Non-pigmented ciliary epithelial cell (primary cell): ENCODE results near the gene U2AF2.
"Not testable (repeated sequence)": the region's sequence is repeated elsewhere in the genome, so short reads cannot be mapped to it uniquely, and the experiment has no call there.

ENCODE experiments used
- DNase-seq: peaks from one replicate; pipeline ENCODE4 v3.0.0-alpha.2; 2010; ENCODE audit warnings: low read depth

The U2AF2 gene

GRCh38 chr19:55712804-55713631 is 58.2 kb downstream of the U2AF2 start:
- no peak for DNase-seq

GRCh38 chr19:55716531-55716930 is 61.7 kb downstream of the U2AF2 start:
- DNase-seq = no peak

GRCh38 chr19:55717251-55717650 is 62.4 kb downstream of the U2AF2 start:
- no peak for DNase-seq

- DNase-seq = not testable (repeated sequence)
Observed at GRCh38 chr19:55717879-55718711, 63.3 kb downstream of the U2AF2 start.

DNA sequence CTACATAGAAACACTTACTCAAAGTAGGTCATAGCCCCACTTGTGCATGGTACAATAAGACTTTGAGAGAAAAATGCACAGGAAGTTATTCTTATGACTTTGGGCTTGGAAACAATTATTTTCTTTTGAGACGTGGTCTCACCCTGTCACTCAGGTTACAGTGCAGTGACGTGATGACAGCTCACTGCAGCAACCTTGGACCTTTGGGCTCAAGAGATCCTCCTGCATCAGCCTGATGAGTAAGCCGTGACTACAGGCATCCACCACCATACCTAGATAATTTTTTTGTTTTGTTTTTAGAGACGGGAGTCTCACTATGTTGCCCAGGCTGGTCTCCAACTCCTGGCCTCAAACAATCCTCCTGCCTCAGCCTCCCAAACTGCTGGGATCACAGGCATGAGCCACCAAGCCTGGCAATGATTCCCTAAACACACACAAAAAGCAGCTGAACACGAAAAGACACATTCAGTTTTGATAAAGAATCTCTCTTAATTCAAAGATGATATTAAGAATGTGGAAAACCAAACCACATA is 65.4 kb downstream of the U2AF2 start:
- no peak for DNase-seq

GRCh38 chr19:55720801-55721200 is 66.0 kb downstream of the U2AF2 start:
- DNase-seq = no peak

GRCh38 chr19:55723491-55723890 is 68.7 kb downstream of the U2AF2 start:
- DNase-seq = no peak
